GM23338 (cell line): Measurements from ENCODE around the gene TRMT44.
A peak's percentile ranks its signal among the peaks of the same experiment; 100 is the strongest.

Experiments
- CTCF ChIP-seq, 2 experiments: fragments of 200-600 bp in 1 of 2; sonication (generic) in 1 of 2; conservative IDR thresholded peaks; 2 replicates each; pipeline versions ENCODE4 v1.5.1 to v1.6.1; 2016 to 2017; ENCODE audit warnings: antibody characterized with exemption in 2 of 2, low read depth in 2 of 2, mild to moderate bottlenecking in 2 of 2, moderate library complexity in 1 of 2
- ETS1 ChIP-seq: IDR thresholded peaks from 2 replicates; pipeline ENCODE4 v1.6.1; 2016; ENCODE audit warnings: antibody characterized with exemption
- EZH2 ChIP-seq: fragments of 200-600 bp; sonication (generic); IDR thresholded peaks from one replicate; pipeline ENCODE4 v1.8.0; 2017; ENCODE audit warnings: antibody characterized with exemption, mild to moderate bottlenecking, low read depth; ENCODE audit not compliant: unreplicated experiment
- EZH2phosphoT487 ChIP-seq: fragments of 200-600 bp; sonication (generic); IDR thresholded peaks from one replicate; pipeline ENCODE4 v1.8.1; 2018; ENCODE audit warnings: antibody characterized with exemption; ENCODE audit not compliant: unreplicated experiment
- JUNB ChIP-seq: IDR thresholded peaks from one replicate; pipeline ENCODE4 v1.6.1; 2016; ENCODE audit warnings: antibody characterized with exemption; ENCODE audit not compliant: unreplicated experiment
- NANOG ChIP-seq: IDR thresholded peaks from 2 replicates; pipeline ENCODE4 v1.6.1; 2016; ENCODE audit warnings: antibody characterized with exemption, borderline replicate concordance
- POLR2AphosphoS5 ChIP-seq: IDR thresholded peaks from 2 replicates; pipeline ENCODE4 v1.6.1; 2016; ENCODE audit warnings: antibody characterized with exemption, low read depth

GRCh38 chr4:8506006-8506372 is 65.4 kb downstream of the TRMT44 start:
- peak in 1 of 2 experiments; percentile 18; a peak in 1 of 4 replicates for TF ChIP-seq CTCF (conservative IDR thresholded peaks at IDR 0.05; ENCODE audit: low read depth in 2 of 2)
- TF ChIP-seq EZH2: no peak
- TF ChIP-seq POLR2AphosphoS5: no peak
- no peak for TF ChIP-seq EZH2phosphoT487
- no peak for TF ChIP-seq NANOG
- TF ChIP-seq JUNB: no peak
- TF ChIP-seq ETS1: no peak
